SK-N-SH treated with all-trans-retinoic acid at 6 μM for 48 hours (cell line): ENCODE measurements around the gene RBM38.

ENCODE experiments used
- ATAC-seq: fragments of 200-7000 bp; cut with Tn5 transposase; 3 replicates; pipeline ENCODE4 v1.9.1; 2020; ENCODE audit warnings: mild to moderate bottlenecking, moderate library complexity
- ARNTL ChIP-seq: fragments of 450-650 bp; formaldehyde crosslinking; IDR thresholded peaks from 2 replicates; pipeline ENCODE4 v1.5.0; 2020; ENCODE audit warnings: low read depth, mild to moderate bottlenecking, moderate library complexity, borderline replicate concordance
- BACH2 ChIP-seq: fragments of 250-450 bp; sonication (Bioruptor Pico); IDR thresholded peaks from 2 replicates; pipeline ENCODE4 v1.9.0; 2021; ENCODE audit warnings: mild to moderate bottlenecking, borderline replicate concordance
- CSDC2 ChIP-seq: fragments of 250-450 bp; sonication (Bioruptor Pico); IDR thresholded peaks from 2 replicates; pipeline ENCODE4 v1.5.0; 2020; ENCODE audit warnings: mild to moderate bottlenecking, moderate library complexity
- GLIS3 ChIP-seq: fragments of 250-450 bp; sonication (Bioruptor Pico); IDR thresholded peaks from 2 replicates; pipeline ENCODE4 v1.5.0; 2020; ENCODE audit warnings: mild to moderate bottlenecking, moderate library complexity
- ISL1 ChIP-seq: fragments of 250-450 bp; sonication (Bioruptor Pico); IDR thresholded peaks from 2 replicates; pipeline ENCODE4 v2.1.2; 2022; ENCODE audit warnings: mild to moderate bottlenecking, moderate library complexity
- OSR1 ChIP-seq: fragments of 250-450 bp; sonication (Bioruptor Pico); IDR thresholded peaks from 2 replicates; pipeline ENCODE4 v1.8.0; 2022; ENCODE audit warnings: moderate library complexity, mild to moderate bottlenecking, inconsistent platforms
- PATZ1 ChIP-seq: fragments of 250-450 bp; sonication (Bioruptor Pico); IDR thresholded peaks from 2 replicates; pipeline ENCODE4 v1.8.0; 2020; ENCODE audit warnings: mild to moderate bottlenecking, moderate library complexity, borderline replicate concordance
- PPARA ChIP-seq: fragments of 250-450 bp; sonication (Bioruptor Pico); IDR thresholded peaks from 2 replicates; pipeline ENCODE4 v1.5.0; 2020; ENCODE audit warnings: mild to moderate bottlenecking, borderline replicate concordance
- RARB ChIP-seq: fragments of 250-450 bp; sonication (Bioruptor Pico); IDR thresholded peaks from 2 replicates; pipeline ENCODE4 v1.8.0; 2021; ENCODE audit warnings: mild to moderate bottlenecking, moderate library complexity
- SNAI2 ChIP-seq: fragments of 250-450 bp; sonication (Bioruptor Pico); IDR thresholded peaks from 2 replicates; pipeline ENCODE4 v1.5.0; 2020; ENCODE audit warnings: mild to moderate bottlenecking, moderate library complexity
- TCF4 ChIP-seq: fragments of 250-450 bp; sonication (Bioruptor Pico); IDR thresholded peaks from 2 replicates; pipeline ENCODE4 v1.8.0; 2021; ENCODE audit warnings: mild to moderate bottlenecking, moderate library complexity, borderline replicate concordance
- TOX ChIP-seq: fragments of 250-450 bp; sonication (Bioruptor Pico); IDR thresholded peaks from 2 replicates; pipeline ENCODE4 v1.8.0; 2021; ENCODE audit warnings: mild to moderate bottlenecking, moderate library complexity, borderline replicate concordance
- TSHZ2 ChIP-seq: fragments of 250-450 bp; sonication (Bioruptor Pico); IDR thresholded peaks from 2 replicates; pipeline ENCODE4 v1.5.0; 2020; ENCODE audit warnings: mild to moderate bottlenecking, moderate library complexity
- ZC3H10 ChIP-seq: fragments of 250-450 bp; sonication (Bioruptor Pico); IDR thresholded peaks from 2 replicates; pipeline ENCODE4 v1.5.1; 2021; ENCODE audit warnings: mild to moderate bottlenecking, moderate library complexity
- ZFP3 ChIP-seq: fragments of 250-450 bp; sonication (Bioruptor Pico); IDR thresholded peaks from 2 replicates; pipeline ENCODE4 v1.5.0; 2020; ENCODE audit warnings: mild to moderate bottlenecking, moderate library complexity
- ZNF565 ChIP-seq: fragments of 450-650 bp; formaldehyde crosslinking; conservative IDR thresholded peaks from 2 replicates; pipeline ENCODE4 v1.5.0; 2020; ENCODE audit warnings: low read depth, mild to moderate bottlenecking, moderate library complexity
- ZNF70 ChIP-seq: fragments of 450-650 bp; formaldehyde crosslinking; IDR thresholded peaks from 2 replicates; pipeline ENCODE4 v1.5.0; 2020; ENCODE audit warnings: mild to moderate bottlenecking, moderate library complexity
- ZNF8 ChIP-seq: fragments of 450-650 bp; formaldehyde crosslinking; IDR thresholded peaks from 2 replicates; pipeline ENCODE4 v1.5.0; 2020; ENCODE audit warnings: mild to moderate bottlenecking, moderate library complexity
- TF ChIP-seq, protein P1 (sequence below): fragments of 250-450 bp; sonication (Bioruptor Pico); IDR thresholded peaks from 2 replicates; pipeline ENCODE4 v1.5.1; 2021; ENCODE audit warnings: mild to moderate bottlenecking, moderate library complexity
- TF ChIP-seq, protein P2 (sequence below): fragments of 250-450 bp; sonication (Bioruptor Pico); IDR thresholded peaks from 2 replicates; pipeline ENCODE4 v1.8.0; 2021; ENCODE audit warnings: low read depth, mild to moderate bottlenecking, moderate library complexity, borderline replicate concordance
- TF ChIP-seq, protein P3 (sequence below): fragments of 250-450 bp; sonication (Bioruptor Pico); IDR thresholded peaks from 2 replicates; pipeline ENCODE4 v1.5.1; 2020; ENCODE audit warnings: low read depth, mild to moderate bottlenecking, moderate library complexity

RBM38 gene

DNA sequence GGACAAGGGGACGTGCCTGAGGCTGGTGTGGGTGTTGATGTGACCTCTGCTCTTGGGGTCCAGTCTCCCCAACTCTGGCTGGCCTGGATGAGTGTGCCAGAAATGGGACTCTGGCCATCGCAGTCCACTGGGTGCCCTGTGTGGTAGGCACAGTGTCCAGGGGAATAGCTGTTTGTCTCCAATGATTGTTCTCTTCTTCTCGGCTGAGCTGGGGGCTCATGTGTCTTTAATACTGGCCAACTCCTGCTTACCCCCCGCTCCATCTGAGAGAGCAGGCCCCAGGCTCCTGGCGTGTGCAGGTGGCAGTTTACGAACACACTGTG is 45.0 kb downstream of the RBM38 start:
- ATAC-seq = no peak
- TF ChIP-seq BACH2 (CRISPR knock-in tag) = no peak
- no peak for TF ChIP-seq ZNF565 (CRISPR knock-in tag)
- TF ChIP-seq TOX (CRISPR knock-in tag) = no peak
- TF ChIP-seq RARB (CRISPR knock-in tag) = no peak
- TF ChIP-seq ZC3H10 (CRISPR knock-in tag) = no peak
- no peak for TF ChIP-seq OSR1 (CRISPR knock-in tag)
- TF ChIP-seq, protein P1, sequence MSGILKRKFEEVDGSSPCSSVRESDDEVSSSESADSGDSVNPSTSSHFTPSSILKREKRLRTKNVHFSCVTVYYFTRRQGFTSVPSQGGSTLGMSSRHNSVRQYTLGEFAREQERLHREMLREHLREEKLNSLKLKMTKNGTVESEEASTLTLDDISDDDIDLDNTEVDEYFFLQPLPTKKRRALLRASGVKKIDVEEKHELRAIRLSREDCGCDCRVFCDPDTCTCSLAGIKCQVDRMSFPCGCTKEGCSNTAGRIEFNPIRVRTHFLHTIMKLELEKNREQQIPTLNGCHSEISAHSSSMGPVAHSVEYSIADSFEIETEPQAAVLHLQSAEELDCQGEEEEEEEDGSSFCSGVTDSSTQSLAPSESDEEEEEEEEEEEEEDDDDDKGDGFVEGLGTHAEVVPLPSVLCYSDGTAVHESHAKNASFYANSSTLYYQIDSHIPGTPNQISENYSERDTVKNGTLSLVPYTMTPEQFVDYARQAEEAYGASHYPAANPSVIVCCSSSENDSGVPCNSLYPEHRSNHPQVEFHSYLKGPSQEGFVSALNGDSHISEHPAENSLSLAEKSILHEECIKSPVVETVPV = no peak
- TF ChIP-seq ZFP3 (CRISPR knock-in tag) = no peak

DNA sequence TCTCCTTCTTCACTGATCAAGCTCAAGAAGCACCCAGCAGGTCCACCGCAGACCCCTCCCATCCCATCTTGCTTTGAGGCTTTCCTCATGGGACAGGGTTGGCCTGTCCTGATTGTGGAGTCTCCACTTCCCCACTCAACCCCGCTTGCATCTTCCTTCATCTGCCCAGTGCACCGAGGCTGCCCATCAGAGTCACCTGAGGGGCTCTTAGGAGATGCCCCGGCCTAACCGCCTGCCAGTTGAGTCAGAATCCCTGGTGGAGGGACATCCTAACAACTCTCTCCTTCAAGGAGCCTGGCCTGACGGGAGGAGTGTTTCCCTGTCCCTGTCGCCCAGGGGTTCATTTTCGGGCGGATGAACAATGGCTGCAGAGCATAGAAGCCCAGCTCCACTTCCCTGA is 46.1 kb downstream of the RBM38 start:
- ATAC-seq = no peak
- TF ChIP-seq BACH2 (CRISPR knock-in tag) (no peak), ZNF8 (CRISPR knock-in tag) (no peak), CSDC2 (CRISPR knock-in tag) (no peak), ZNF70 (CRISPR knock-in tag) (no peak), ISL1 (CRISPR knock-in tag) (no peak), ZNF565 (CRISPR knock-in tag) (no peak), ZC3H10 (CRISPR knock-in tag) (no peak), SNAI2 (CRISPR knock-in tag) (no peak), PPARA (no peak), TOX (CRISPR knock-in tag) (no peak)
- TF ChIP-seq, protein P2, sequence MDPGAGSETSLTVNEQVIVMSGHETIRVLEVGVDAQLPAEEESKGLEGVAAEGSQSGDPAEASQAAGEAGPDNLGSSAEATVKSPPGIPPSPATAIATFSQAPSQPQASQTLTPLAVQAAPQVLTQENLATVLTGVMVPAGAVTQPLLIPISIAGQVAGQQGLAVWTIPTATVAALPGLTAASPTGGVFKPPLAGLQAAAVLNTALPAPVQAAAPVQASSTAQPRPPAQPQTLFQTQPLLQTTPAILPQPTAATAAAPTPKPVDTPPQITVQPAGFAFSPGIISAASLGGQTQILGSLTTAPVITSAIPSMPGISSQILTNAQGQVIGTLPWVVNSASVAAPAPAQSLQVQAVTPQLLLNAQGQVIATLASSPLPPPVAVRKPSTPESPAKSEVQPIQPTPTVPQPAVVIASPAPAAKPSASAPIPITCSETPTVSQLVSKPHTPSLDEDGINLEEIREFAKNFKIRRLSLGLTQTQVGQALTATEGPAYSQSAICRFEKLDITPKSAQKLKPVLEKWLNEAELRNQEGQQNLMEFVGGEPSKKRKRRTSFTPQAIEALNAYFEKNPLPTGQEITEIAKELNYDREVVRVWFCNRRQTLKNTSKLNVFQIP (CRISPR knock-in tag) = no peak
- TF ChIP-seq, all 23 proteins: peak for 0

DNA sequence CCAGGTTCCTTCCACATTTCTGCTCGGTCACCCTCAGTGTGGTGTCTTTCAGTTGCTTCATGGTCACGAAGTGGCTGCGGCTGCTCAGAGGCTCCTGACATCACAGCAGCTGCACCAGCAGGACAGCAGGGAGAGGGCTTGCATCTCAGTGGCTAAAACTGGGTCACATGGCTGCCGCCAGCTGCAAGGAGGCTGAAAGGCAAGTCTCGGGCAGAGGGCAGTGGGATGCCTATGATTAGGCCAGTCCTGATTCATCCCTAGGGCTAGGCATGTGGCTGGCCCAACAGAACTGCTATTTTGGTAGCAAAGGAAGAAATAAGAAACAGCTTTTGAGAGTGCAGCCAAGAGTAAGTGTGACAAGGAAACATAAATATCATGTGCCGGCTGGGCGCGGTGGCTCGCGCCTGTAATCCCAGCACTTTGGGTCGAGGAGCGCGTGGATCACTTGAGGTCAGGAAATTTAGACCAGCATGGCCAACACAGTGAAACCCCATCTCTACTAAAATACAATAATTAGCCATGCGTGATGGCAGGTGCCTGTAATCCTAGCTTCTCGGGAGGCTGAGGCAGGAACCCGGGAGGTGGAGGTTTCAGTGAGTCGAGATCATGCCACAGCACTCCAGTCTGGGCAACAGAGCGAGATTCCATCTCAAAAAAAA is 46.6 kb downstream of the RBM38 start:
- no peak for ATAC-seq
- TF ChIP-seq, protein P1 = no peak
- TF ChIP-seq GLIS3 (CRISPR knock-in tag) = no peak
- no peak for TF ChIP-seq TCF4 (CRISPR knock-in tag)
- no peak for TF ChIP-seq ZNF8 (CRISPR knock-in tag)
- no peak for TF ChIP-seq ZFP3 (CRISPR knock-in tag)
- TF ChIP-seq BACH2 (CRISPR knock-in tag) = no peak
- no peak for TF ChIP-seq OSR1 (CRISPR knock-in tag)
- TF ChIP-seq PPARA = no peak
- no peak for TF ChIP-seq CSDC2 (CRISPR knock-in tag)
- TF ChIP-seq, protein P3, sequence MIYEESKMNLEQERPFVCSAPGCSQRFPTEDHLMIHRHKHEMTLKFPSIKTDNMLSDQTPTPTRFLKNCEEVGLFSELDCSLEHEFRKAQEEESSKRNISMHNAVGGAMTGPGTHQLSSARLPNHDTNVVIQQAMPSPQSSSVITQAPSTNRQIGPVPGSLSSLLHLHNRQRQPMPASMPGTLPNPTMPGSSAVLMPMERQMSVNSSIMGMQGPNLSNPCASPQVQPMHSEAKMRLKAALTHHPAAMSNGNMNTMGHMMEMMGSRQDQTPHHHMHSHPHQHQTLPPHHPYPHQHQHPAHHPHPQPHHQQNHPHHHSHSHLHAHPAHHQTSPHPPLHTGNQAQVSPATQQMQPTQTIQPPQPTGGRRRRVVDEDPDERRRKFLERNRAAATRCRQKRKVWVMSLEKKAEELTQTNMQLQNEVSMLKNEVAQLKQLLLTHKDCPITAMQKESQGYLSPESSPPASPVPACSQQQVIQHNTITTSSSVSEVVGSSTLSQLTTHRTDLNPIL (CRISPR knock-in tag) = no peak
- no peak for TF ChIP-seq TOX (CRISPR knock-in tag)
- no peak for TF ChIP-seq RARB (CRISPR knock-in tag)
- no peak for TF ChIP-seq ZNF565 (CRISPR knock-in tag)
- no peak for TF ChIP-seq PATZ1 (CRISPR knock-in tag)
- TF ChIP-seq ARNTL (CRISPR knock-in tag) = no peak
- TF ChIP-seq SNAI2 (CRISPR knock-in tag) = no peak
- TF ChIP-seq TSHZ2 (CRISPR knock-in tag) = no peak
- TF ChIP-seq ISL1 (CRISPR knock-in tag) = no peak
- TF ChIP-seq, protein P2 (CRISPR knock-in tag) = no peak
- TF ChIP-seq ZNF70 (CRISPR knock-in tag) = no peak
